Astrocyte (in vitro differentiated cells and primary cell): ENCODE data around the gene OR2L13. TPM values are rescaled to one million over a fixed set of nuclear protein-coding genes. Genes with fewer than 3 reads are reported as not detected.

Experiments used
- total RNA-seq: library from RNA; stranded (reverse); gene quantifications from 2 replicates; pipeline ENCODE4 v1.2.1, GENCODE V29; 2021

The OR2L13 gene
- total RNA-seq, 1 donor from 2014 or later, result not detected

Other genes with a start within 250 kb of the OR2L13 start
- 20.6 and 31.0 TPM in 2 replicates for gene TRIM58, start 238.0 kb upstream of the OR2L13 start, total RNA-seq
- gene OR2W3, start 199.6 kb upstream of the OR2L13 start, total RNA-seq, result 4.0 and 5.9 TPM in 2 replicates
- not detected in 2 replicates for gene OR2T8, start 174.9 kb upstream of the OR2L13 start, total RNA-seq
- gene OR2AJ1, start 170.3 kb upstream of the OR2L13 start, total RNA-seq, result not detected in 2 replicates
- gene OR2L8, start 146.3 kb upstream of the OR2L13 start, total RNA-seq, result not detected in 2 replicates
- not detected in 2 replicates for gene OR2AK2, start 130.0 kb upstream of the OR2L13 start, total RNA-seq
- not detected in 2 replicates for gene OR2L5, start 81.5 kb upstream of the OR2L13 start, total RNA-seq
- gene OR2L2, start 65.1 kb upstream of the OR2L13 start, total RNA-seq, result not detected in 2 replicates
- gene OR2L3, start 48.3 kb upstream of the OR2L13 start, total RNA-seq, result not detected in 2 replicates
- gene OR2M5, start 50.0 kb downstream of the OR2L13 start, total RNA-seq, result not detected in 2 replicates
- gene OR2M2, start 79.6 kb downstream of the OR2L13 start, total RNA-seq, result not detected in 2 replicates
- not detected in 2 replicates for gene OR2M3, start 102.1 kb downstream of the OR2L13 start, total RNA-seq
- gene OR2M4, start 136.2 kb downstream of the OR2L13 start, total RNA-seq, result not detected in 2 replicates
- gene OR2T33, start 182.8 kb downstream of the OR2L13 start, total RNA-seq, result not detected in 2 replicates
- gene OR2T12, start 208.2 kb downstream of the OR2L13 start, total RNA-seq, result not detected in 2 replicates
- not detected in 2 replicates for gene OR2M7, start 229.4 kb downstream of the OR2L13 start, total RNA-seq